Upper lobe of left lung (tissue), 6 donors: ENCODE data around the gene MYADML2. TPM values are rescaled to one million over a fixed set of nuclear protein-coding genes. Genes with fewer than 3 reads are reported as not detected.

ENCODE experiments used
- ATAC-seq, 2 donors: fragments of 200-7000 bp; cut with Tn5 transposase; one replicate each; pipeline ENCODE4 v1.9.1; 2022; ENCODE audit warnings: mild to moderate bottlenecking in 2 of 2, moderate library complexity in 2 of 2; ENCODE audit not compliant: low FRiP score in 2 of 2
- DNase-seq, 2 donors: peaks; one replicate each; pipeline ENCODE4 v3.0.0-alpha.2; 2019 to 2020
- H3K27ac ChIP-seq, 4 donors: fragments of 200-600 bp; sonication (generic); one replicate each; pipeline ENCODE4 v1.5.1; 2016 to 2019
- H3K27me3 ChIP-seq, 4 donors: fragments of 200-600 bp; sonication (generic); one replicate each; pipeline ENCODE4 v1.5.1; 2017 to 2019
- H3K36me3 ChIP-seq, 4 donors: fragments of 200-600 bp; sonication (generic); one replicate each; pipeline ENCODE4 v1.5.1; 2016 to 2019
- H3K4me1 ChIP-seq, 4 donors: fragments of 200-600 bp; sonication (generic); one replicate each; pipeline ENCODE4 v1.5.1; 2018 to 2019
- H3K4me3 ChIP-seq, 4 donors: fragments of 200-600 bp; sonication (generic); one replicate each; pipeline ENCODE4 v1.5.1; 2017 to 2019; ENCODE audit warnings: mild to moderate bottlenecking in 2 of 4, moderate library complexity in 1 of 4
- H3K9me3 ChIP-seq, 4 donors: fragments of 200-600 bp; sonication (generic); one replicate each; pipeline ENCODE4 v1.5.1; 2018 to 2019
- EP300 ChIP-seq, 4 donors: sonication (generic); formaldehyde crosslinking; IDR thresholded peaks; one replicate each; pipeline ENCODE4 v1.5.1; 2017; ENCODE audit warnings: antibody characterized with exemption in 4 of 4, control low read depth in 2 of 4
- POLR2A ChIP-seq, 4 donors: fragments of 450-650 bp; IDR thresholded peaks; one replicate each; pipeline ENCODE4 v1.5.1; 2016 to 2017; ENCODE audit warnings: antibody characterized with exemption in 4 of 4, mild to moderate bottlenecking in 2 of 4
- POLR2AphosphoS5 ChIP-seq, 2 donors: sonication (generic); formaldehyde crosslinking; IDR thresholded peaks; one replicate each; pipeline ENCODE4 v1.5.1; 2017; ENCODE audit warnings: antibody characterized with exemption in 2 of 2
- WGBS, 2 donors: methylation state at CpG; one replicate each; pipeline ENCODE4 v1.1.5; 2017 to 2018; 5-methylcytosine and 5-hydroxymethylcytosine counted together
- total RNA-seq, 6 donors: library from RNA; depleted of rRNA in 4 of 6; stranded (reverse); fragments of >200 nt in 4 of 6; gene quantifications; one replicate each; pipeline versions ENCODE4 v1.1.0 to v1.2.1, GENCODE V29; 2016 to 2021
- TF ChIP-seq, protein P1 (sequence below), 6 experiments: fragments of 450-650 bp in 4 of 6; fragments of 200-600 bp in 2 of 6; sonication (generic) in 2 of 6; IDR thresholded peaks; one replicate each; pipeline ENCODE4 v1.5.1; 2016 to 2019; ENCODE audit warnings: antibody characterized with exemption in 6 of 6
- donor health status: DM: no; HTN: no; CAD: no; lungs with moderate emphysema.
- donor health status: DM: no; HTN: yes; CAD: no; lungs with severe emphysema.

Gene MYADML2
- total RNA-seq, 6 donors from 2014 or later, result not detected

DNA sequence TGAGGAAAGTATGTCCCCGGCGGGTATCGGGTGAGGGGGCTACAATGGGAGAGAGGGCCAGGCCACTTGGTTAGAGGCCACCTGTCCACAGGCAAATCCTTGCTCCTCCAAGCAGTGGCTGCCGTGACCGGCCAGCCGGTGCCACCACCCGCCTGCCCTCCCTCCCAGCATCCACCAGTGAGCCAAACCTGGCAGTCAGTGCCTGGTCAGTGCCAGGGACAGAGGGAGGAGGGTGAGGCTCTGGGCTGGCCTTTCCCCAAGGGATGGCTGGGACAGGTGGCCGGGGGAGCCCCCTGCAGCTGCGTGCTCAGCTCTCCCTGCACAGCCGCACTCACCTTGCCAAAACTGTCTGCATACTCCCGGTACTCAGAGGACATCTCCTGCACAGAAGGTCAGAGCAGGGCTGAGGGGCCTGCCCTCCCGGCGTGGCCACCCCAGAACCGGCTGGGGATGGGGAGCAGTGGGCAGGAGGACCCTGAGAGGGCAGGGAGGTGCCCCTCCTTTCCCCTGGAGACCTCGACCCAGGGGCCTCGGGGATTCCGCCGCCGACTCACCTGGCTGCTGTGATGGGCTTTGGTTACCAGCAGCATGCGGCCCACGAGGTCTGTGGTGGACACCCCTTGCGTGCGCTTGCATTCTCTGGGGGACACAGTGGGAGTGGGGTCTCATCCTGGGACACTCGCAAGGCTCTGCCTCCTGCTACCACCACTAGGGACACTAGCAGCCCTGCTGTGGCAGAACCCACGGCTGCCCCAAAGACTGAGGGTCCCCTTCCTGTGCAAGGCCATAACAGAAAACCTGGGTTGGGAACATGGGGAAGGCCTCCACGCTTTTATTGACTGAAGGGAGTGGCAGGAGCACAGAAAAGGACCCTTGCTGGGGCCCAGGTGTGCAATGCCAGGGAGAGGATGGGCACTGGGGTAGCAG is 39.6 kb downstream of the MYADML2 start:
- TF ChIP-seq, protein P1, sequence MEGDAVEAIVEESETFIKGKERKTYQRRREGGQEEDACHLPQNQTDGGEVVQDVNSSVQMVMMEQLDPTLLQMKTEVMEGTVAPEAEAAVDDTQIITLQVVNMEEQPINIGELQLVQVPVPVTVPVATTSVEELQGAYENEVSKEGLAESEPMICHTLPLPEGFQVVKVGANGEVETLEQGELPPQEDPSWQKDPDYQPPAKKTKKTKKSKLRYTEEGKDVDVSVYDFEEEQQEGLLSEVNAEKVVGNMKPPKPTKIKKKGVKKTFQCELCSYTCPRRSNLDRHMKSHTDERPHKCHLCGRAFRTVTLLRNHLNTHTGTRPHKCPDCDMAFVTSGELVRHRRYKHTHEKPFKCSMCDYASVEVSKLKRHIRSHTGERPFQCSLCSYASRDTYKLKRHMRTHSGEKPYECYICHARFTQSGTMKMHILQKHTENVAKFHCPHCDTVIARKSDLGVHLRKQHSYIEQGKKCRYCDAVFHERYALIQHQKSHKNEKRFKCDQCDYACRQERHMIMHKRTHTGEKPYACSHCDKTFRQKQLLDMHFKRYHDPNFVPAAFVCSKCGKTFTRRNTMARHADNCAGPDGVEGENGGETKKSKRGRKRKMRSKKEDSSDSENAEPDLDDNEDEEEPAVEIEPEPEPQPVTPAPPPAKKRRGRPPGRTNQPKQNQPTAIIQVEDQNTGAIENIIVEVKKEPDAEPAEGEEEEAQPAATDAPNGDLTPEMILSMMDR (IDR thresholded peaks at IDR 0.05), result no peak
- TF ChIP-seq POLR2A (IDR thresholded peaks at IDR 0.05), result no peak
- TF ChIP-seq EP300 (IDR thresholded peaks at IDR 0.05), result no peak
- no peak for TF ChIP-seq POLR2AphosphoS5 (IDR thresholded peaks at IDR 0.05)
- ATAC-seq (no peak), DNase-seq (peak in 1 of 2 donors; percentile 70)
- Histone ChIP-seq H3K4me1 (peaks cover 10 to 31% (median 22%) of the 10 kb centered on the region in 4 donors), H3K4me3 (no peak overlapping the region), H3K36me3 (peaks cover 0 to 52% (median 44%) of the 10 kb centered on the region in 4 donors), H3K9me3 (no peaks in the 10 kb centered on the region), H3K27me3 (no peaks in the 10 kb centered on the region), H3K27ac (no peak overlapping the region)
- WGBS, 2 donors, result 92 to 96% methylated on average over 12 to 13 of the region's 26 CpGs

GRCh38 chr17:81906476-81907218 is 40.4 kb downstream of the MYADML2 start:
- ATAC-seq, result no peak
- Histone ChIP-seq H3K27me3 (no peaks in the 10 kb centered on the region), H3K36me3 (peaks cover 0 to 47% (median 38%) of the 10 kb centered on the region in 4 donors), H3K4me3 (no peak overlapping the region), H3K4me1 (peaks cover 18 to 34% (median 25%) of the 10 kb centered on the region in 4 donors), H3K27ac (no peak overlapping the region), H3K9me3 (no peaks in the 10 kb centered on the region)
- WGBS, 2 donors, result 93 to 100% methylated on average over 5 to 10 of the region's 15 CpGs
- DNase-seq, result no peak
- no peak for TF ChIP-seq EP300 (IDR thresholded peaks at IDR 0.05)
- no peak for TF ChIP-seq POLR2AphosphoS5 (IDR thresholded peaks at IDR 0.05)
- TF ChIP-seq, protein P1 (IDR thresholded peaks at IDR 0.05), result no peak
- TF ChIP-seq POLR2A (IDR thresholded peaks at IDR 0.05), result no peak

- Histone ChIP-seq H3K4me1 (peaks cover 20 to 37% (median 26%) of the 10 kb centered on the region in 4 donors), H3K9me3 (no peaks in the 10 kb centered on the region), H3K27me3 (no peaks in the 10 kb centered on the region), H3K36me3 (peaks cover 0 to 47% (median 38%) of the 10 kb centered on the region in 4 donors), H3K27ac (no peak overlapping the region), H3K4me3 (no peak overlapping the region)
- no peak for ATAC-seq
- 93 to 94% methylated on average over 3 to 9 of the region's 10 CpGs for WGBS, 2 donors
- TF ChIP-seq POLR2AphosphoS5 (IDR thresholded peaks at IDR 0.05) (no peak), EP300 (IDR thresholded peaks at IDR 0.05) (no peak), POLR2A (IDR thresholded peaks at IDR 0.05) (no peak)
- TF ChIP-seq, protein P1 (IDR thresholded peaks at IDR 0.05), result no peak
- DNase-seq, result peak in 1 of 2 donors; percentile 60
Measured at GRCh38 chr17:81905993-81906392, 41.0 kb downstream of the MYADML2 start.

GRCh38 chr17:81905424-81905875 is 41.6 kb downstream of the MYADML2 start:
- Histone ChIP-seq H3K36me3 (peaks cover 0 to 51% (median 40%) of the 10 kb centered on the region in 4 donors), H3K9me3 (no peaks in the 10 kb centered on the region), H3K27ac (no peak overlapping the region), H3K4me3 (no peak overlapping the region), H3K27me3 (no peaks in the 10 kb centered on the region), H3K4me1 (peaks cover 18 to 32% (median 23%) of the 10 kb centered on the region in 4 donors)
- 90 to 94% methylated on average over 4 to 16 of the region's 16 CpGs for WGBS, 2 donors
- TF ChIP-seq POLR2A (IDR thresholded peaks at IDR 0.05), result no peak
- DNase-seq (peak in 1 of 2 donors; percentile 71), ATAC-seq (no peak)
